GM13976 (cell line): ENCODE measurements around the gene ARPC1B.

Experiments used
- DNase-seq: peaks from one replicate; pipeline ENCODE4 v3.0.0; 2012; ENCODE audit warnings: low spot score
- CTCF ChIP-seq: IDR thresholded peaks from 2 replicates; pipeline ENCODE4 v1.5.1; 2012; ENCODE audit warnings: borderline replicate concordance, mild to moderate bottlenecking; ENCODE audit not compliant: insufficient read depth; ENCODE audit errors: extremely low read depth, missing control alignments, control extremely low read depth
- in situ Hi-C: fragments of 300-500 bp; cut with MboI; formaldehyde crosslinking; loops from one replicate; pipeline ENCODE4 v1.12.0; 2022; ENCODE audit warnings: low sequenced_read_pairs, mixed read lengths, inconsistent platforms; ENCODE audit not compliant: unreplicated experiment

Gene ARPC1B

GRCh38 chr7:99359465-99360154, 14.9 kb upstream of the ARPC1B start:
- DNase-seq: no peak
- no peak for TF ChIP-seq CTCF
- in situ Hi-C loops: no loop called here

- no peak for TF ChIP-seq CTCF
- in situ Hi-C loops: no loop called here
- DNase-seq: no peak
Observed at GRCh38 chr7:99362801-99363200, 11.7 kb upstream of the ARPC1B start.

GRCh38 chr7:99363286-99363685, 11.2 kb upstream of the ARPC1B start:
- no peak for DNase-seq
- TF ChIP-seq CTCF: no peak
- in situ Hi-C loops: no loop called here

GRCh38 chr7:99365318-99366141, 9.0 kb upstream of the ARPC1B start:
- DNase-seq: peak; percentile 78
- in situ Hi-C loops: no loop called here
- peak; percentile 68 for TF ChIP-seq CTCF

GRCh38 chr7:99366646-99367045, 7.9 kb upstream of the ARPC1B start:
- no peak for TF ChIP-seq CTCF
- DNase-seq: no peak
- in situ Hi-C loops: no loop called here

- DNase-seq: no peak
- in situ Hi-C loops: no loop called here
- TF ChIP-seq CTCF: no peak
Observed at GRCh38 chr7:99368750-99369389, 5.7 kb upstream of the ARPC1B start.
